22Rv1 (cell line): Measurements from ENCODE around the gene MTG2.

Experiments
- CTCF ChIP-seq: fragments of 450-650 bp; IDR thresholded peaks from 2 replicates; pipeline ENCODE4 v1.5.1; 2017; ENCODE audit warnings: mild to moderate bottlenecking
- ZFX ChIP-seq: fragments of 450-650 bp; IDR thresholded peaks from 2 replicates; pipeline ENCODE4 v1.6.1; 2017; ENCODE audit warnings: antibody characterized with exemption, borderline replicate concordance

- TF ChIP-seq CTCF (no peak), ZFX (no peak)
These were observed at the start of gene MTG2 for GRCh38 chr20:62182469-62183425.
